GM19351 (cell line): ENCODE data around the gene MRPS7.

Source experiments
- ATAC-seq: cut with Tn5 transposase; IDR thresholded peaks from one replicate; pipeline ENCODE4 v1.9.1; 2021; ENCODE audit warnings: mild to moderate bottlenecking, moderate library complexity; ENCODE audit not compliant: unreplicated experiment

Gene MRPS7

GRCh38 chr17:75261336-75262111 is at the start of gene MRPS7, which contains the start of gene GGA3:
Gene MRPS7 (plus strand): TSS chr17:75261879. CDS start chr17:75261901, 22 bp downstream.
Gene GGA3 (minus strand): TSS chr17:75261606. CDS start chr17:75261587, 19 bp downstream.
- peak; percentile 92 for ATAC-seq

GRCh38 chr17:75218131-75218530 is 43.5 kb upstream of the MRPS7 start:
- no peak for ATAC-seq

- ATAC-seq = no peak
Measured at GRCh38 chr17:75219815-75220214, 41.9 kb upstream of the MRPS7 start.

- no peak for ATAC-seq
Measured at GRCh38 chr17:75225016-75225415, 36.7 kb upstream of the MRPS7 start.

- ATAC-seq = no peak
Measured at GRCh38 chr17:75227729-75228128, 34.0 kb upstream of the MRPS7 start.

- no peak for ATAC-seq
Measured at GRCh38 chr17:75228305-75228704, 33.4 kb upstream of the MRPS7 start.

- no peak for ATAC-seq
Measured at GRCh38 chr17:75228847-75229246, 32.8 kb upstream of the MRPS7 start.

- ATAC-seq = no peak
Measured at GRCh38 chr17:75231071-75231470, 30.6 kb upstream of the MRPS7 start.

- no peak for ATAC-seq
Measured at GRCh38 chr17:75231741-75232464, 29.8 kb upstream of the MRPS7 start.

GRCh38 chr17:75232786-75233185 is 28.9 kb upstream of the MRPS7 start:
- ATAC-seq = no peak

- no peak for ATAC-seq
Measured at GRCh38 chr17:75237100-75238014, 24.3 kb upstream of the MRPS7 start.

GRCh38 chr17:75238020-75238580 is 23.6 kb upstream of the MRPS7 start:
- ATAC-seq = no peak

GRCh38 chr17:75238684-75239191 is 22.9 kb upstream of the MRPS7 start:
- ATAC-seq = no peak

GRCh38 chr17:75239214-75239613 is 22.5 kb upstream of the MRPS7 start:
- ATAC-seq = no peak

GRCh38 chr17:75239778-75240393 is 21.8 kb upstream of the MRPS7 start:
- no peak for ATAC-seq

GRCh38 chr17:75240394-75241142 is 21.1 kb upstream of the MRPS7 start:
- ATAC-seq = no peak

- ATAC-seq = no peak
Measured at GRCh38 chr17:75241143-75241430, 20.6 kb upstream of the MRPS7 start.

- no peak for ATAC-seq
Measured at GRCh38 chr17:75241502-75241901, 20.2 kb upstream of the MRPS7 start.

- ATAC-seq = no peak
Measured at GRCh38 chr17:75241996-75242460, 19.7 kb upstream of the MRPS7 start.
